GM18858 (cell line): ENCODE measurements around the gene TGM2.

Experiments used
- ATAC-seq: cut with Tn5 transposase; IDR thresholded peaks from one replicate; pipeline ENCODE4 v1.9.1; 2021; ENCODE audit not compliant: unreplicated experiment

TGM2 gene

DNA sequence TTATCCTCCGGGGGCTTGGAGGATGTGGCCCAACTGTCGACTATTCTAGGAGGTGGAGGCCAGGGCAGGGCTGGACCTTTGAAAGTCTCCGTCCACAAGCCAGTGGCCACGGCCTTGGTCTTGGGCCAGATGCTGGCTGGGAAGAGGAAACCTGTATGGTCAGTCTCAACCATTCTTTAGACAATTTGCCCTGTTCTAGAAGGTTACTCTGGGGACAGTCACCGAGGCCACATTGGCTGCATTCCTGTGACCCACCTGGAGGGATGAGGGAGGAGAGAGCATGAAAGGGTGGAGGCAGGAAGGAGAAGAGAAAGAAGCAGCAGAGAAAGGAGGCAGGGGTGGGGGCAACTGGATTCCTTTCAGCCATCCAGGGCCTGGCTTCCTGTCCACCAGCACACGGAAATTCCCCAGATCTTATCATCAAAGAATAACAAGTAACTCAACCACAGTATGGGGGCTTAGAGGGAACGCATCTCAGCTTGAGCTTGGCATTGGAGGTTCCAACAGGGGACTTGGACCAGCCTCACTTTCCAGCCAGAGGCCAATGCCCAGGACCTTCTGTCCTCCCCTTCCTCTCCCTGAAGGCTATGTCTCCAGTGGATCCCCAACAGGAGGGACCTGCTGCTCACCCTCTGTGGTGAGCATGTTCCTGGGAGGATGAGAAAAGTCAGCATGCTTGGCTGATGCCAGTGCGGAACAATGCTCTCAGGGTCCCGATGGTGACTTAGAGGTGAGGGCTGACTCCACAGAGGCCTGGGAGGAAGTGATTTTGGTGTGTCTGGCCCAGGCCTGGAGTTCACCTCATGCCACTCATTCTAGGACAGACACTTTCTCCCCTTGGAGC is 30.4 kb downstream of the TGM2 start:
- no peak for ATAC-seq

DNA sequence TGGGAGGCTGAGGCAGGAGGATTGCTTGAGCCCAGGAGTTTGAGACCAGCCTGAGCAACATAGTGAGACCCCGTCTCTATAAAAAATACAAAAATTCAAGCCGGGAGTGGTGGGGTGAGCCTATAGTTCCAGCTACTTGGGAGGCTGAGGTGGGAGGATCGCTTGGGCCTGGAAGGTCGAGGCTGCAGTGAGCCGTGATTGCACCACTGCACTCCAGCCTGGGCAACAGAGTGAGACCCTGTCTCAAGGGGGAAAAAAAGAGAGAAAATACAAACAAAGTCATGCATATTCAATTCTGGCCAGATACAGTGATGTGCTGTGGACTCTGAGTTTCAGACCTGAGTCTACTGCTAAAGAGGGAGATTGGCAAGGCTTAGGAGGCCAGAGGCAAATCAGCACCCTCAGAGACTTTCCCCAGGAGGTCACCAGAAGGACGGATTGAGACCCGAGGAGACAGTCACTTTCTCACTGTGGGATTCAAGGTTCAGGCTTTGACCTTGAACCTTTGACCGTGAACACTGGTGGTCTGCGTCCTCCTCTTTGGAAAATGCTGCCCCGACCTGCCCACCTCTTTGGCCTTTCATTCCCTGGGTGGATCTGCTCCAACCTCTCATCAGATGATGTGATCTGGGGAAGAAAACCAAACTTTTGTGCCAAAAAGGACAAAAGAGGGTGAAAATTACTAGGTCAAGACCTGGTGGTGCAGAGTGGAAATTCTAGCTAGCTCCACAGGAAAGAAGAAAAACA is 31.2 kb downstream of the TGM2 start:
- ATAC-seq = no peak

DNA sequence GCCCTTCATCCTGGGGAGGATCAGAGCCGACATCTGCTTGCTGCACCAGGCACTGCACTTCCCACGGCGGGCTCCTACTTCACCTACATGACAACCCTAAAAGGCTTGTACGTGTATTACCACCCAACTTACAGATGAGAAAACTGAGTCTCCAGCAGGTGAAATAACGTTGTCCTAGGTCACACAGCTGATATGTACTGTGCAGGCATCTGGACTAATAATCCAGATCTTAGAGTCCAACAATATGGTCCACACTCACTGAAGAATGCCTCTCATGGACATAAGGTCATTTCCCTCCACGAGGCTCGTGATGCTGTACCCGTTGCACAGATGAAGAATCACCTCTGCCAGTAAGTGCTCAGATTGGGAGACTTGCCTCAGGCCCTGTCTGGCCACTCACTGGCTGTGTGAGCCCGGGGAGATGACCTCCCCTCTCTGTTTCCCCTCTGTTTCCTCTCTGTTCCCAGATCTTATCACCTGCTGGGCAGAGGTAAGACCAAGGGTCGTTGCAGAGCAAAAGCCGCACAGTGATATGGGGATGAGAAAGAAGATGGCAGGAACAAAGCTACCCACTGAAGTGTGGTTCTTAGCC is 32.1 kb downstream of the TGM2 start:
- no peak for ATAC-seq

DNA sequence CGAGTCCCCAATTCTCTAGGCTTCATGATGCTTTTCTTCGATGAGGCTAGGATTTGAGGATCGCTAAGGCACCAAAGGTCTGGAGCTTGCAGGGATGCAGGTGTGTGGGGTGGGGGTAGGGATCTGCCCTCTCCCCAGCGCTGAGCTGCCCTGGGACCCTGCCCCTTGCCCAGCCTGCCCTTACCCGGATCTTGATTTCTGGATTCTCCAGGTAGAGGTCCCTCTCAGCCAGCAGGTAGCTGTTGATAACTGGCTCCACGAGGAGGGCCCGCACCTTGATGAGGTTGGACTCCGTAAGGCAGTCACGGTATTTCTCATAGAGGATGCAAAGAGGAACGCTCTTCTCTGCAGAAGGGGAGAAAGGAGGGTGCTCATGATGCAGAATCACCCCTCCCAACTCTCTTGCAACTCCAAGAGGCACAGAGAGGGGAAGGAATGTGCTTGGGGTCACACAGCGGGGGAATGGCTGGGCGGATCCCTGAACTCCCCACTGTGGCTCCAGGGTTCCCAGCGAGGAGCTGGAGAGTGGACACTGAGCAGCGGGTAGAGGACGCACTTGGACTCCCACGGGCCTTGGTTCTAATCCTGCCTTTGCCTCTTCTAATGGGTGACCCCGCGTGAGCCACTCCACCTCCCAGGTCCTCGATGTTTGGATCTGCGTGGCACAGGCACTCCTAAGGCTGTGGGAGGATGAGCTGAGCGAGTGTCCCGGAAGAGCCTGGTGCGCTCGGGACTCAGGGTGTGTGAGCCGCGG is 32.7 kb downstream of the TGM2 start:
- no peak for ATAC-seq

DNA sequence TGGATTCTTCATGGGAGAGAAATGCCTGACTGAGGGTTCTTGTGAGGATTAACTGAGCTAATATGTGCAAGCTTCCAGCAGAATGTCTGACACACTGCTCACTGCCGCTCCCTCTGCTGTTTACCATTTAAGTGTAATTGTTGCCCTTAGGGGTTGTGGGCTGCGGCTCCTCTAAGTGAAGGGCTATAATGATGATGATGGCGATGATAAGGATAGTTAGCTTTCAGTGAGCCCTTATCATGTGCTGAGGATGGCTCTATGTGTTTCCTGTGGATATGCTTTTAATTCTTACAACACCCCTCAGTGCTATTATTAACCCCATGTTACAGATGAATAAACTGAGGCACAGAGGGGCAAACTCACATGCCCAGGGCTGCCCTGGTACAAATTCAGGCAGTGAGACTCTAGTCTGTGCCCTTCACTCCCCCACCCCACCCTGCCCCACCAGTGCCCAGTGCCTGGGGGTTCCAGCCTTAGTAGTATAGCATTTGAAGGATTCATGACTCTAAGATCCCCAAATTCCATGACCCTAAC is 33.4 kb downstream of the TGM2 start:
- no peak for ATAC-seq

DNA sequence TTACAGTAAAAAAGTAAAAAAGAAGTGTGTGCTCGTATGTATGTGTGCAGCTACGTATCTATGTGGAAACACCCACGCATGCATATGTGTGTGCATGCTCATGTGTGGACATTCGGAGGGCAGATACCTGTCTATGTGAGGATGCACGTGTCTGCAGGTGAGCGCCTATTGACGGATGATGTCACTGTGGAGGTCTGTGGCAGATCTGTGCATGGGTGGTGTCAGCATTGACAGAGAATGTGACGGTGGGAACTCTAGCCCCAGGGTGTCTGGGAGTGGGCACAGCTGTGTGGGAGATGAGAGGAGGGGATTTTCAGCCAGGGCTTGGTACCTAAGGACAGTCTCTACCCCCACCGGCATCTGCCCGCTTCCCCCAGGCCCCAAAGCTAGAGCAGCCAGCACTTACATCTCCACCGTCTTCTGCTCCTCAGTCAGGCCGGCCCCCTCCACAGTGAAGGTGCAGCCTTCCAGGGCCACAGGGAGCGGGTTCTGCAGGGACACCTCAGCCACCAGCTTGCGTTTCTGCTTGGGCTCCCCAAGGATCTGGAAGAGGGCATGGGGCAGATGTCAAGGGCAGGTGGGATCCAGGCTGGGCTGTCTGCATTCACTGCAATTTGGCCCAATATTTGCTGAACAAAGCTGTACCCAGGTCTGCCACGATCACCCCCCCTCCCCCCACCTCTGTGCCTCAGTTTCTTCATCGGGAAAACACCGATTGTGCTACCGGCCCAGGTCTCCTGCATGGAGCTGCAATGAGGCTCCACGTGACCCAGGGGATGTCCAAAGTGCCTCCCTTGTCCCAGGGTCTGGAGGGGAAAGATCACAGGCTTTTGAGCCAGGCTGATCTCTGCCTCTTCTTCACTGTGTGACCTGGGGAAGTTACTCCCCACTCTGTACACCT is 34.1 kb downstream of the TGM2 start:
- no peak for ATAC-seq

DNA sequence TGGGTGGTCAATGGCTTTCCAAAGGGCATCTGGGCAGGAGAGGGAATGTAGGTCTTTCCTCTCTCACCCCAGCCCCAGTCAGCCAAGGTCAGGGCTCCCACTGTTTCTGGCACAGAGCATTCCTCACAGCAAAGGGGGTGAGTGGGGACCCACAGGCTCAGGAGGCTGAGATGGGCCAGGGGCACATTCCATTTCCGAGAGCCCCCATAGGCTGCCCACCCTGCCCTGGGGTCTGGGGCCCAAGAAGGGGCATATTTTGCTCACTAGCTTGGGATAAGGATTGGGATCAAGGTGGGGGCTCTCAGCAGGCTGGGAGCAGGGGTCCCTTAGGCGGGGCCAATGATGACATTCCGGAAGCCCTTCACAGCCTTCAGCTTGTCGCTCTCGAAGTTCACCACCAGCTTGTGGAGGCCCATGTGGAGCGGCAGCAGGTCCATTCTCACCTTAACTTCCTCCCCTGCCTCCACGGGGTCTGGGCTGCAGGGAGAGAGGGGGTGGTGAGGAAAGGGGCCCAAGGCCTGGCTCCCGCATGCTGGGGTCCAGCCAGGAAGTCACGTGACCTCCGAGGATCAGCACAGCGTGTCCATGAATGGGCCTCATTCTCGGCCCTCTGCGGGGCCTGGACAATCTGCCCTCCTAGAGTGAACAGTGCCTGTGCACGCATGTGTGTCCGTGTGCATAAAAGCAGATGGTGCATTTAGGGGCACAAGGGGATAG is 35.0 kb downstream of the TGM2 start:
- no peak for ATAC-seq

DNA sequence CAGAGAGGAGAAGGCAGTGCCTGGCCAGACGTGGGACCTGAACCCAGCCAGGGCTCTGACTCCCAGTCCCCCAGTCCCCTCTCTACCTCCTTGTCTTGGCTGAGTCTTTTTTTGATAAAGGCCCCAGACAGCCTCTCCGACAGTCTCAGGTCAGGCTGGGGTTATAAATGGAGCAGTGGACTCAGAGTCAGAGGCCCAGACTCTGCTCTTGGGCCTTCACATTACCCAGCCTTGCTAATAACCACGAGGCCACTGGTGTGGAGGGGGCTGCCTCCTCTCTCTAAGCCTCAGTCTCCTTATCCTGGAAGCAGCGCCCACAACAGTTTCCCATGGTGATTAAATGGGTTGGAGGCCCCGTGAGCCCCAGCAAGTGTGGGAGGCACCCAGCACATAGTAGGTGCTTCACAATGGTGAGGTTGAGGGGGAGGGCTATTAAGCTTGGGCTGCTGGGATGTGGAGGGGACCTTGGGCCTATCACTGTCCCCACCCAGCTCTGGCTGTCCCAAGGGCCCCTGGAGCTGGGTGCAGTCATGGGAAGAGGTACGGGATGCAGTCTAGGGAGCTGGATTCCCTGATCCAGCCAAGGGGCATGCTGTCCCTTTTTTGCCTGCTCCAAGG is 35.7 kb downstream of the TGM2 start:
- ATAC-seq = no peak

DNA sequence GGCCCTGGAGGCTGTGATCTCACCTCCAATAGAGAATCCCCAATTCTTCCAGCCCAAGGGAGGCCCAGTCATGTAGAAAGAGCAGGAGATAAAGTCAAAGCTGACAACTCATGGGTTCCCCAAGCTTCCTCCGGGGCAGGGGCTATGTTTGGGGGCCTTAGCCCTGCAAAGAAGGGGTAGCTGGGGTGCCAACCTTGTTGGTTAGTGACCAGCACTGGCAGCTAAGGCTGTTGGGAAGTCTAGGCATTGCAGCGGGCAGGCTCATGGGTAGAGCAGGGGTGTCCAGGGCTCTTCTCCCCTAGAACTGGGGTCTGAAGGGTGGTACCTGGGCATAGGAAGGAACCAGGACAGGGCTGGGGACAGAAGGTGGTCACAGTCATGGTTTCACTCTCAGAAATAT is 36.4 kb downstream of the TGM2 start:
- ATAC-seq = no peak

DNA sequence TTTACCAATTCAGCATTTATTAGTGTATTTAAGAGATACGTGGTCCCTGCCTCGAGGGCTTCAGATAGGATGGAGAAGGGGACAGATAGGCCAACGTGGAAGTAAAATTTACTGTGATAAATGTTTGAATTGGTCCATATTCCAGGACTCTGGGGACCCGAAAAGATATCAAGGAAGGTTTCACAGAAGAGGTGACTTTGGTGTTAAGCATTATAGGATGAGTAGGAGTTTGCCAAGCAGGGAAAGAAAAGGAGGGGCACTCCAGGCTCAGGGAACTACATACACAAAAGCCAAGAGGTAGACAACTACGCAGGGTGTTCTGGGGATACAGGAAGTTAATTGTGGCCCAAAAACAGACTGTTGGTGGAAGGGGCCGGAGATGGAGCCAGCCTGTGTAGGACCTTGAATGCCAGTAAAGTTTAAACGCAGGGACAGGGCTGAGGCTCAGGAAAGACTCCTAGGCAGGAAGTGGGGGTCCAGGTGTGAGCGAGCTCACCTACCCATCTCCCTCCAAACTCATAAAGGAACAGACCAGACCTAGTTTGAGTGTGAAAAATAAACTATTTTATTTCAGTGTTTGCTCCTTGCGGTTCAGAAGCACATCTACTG is 37.0 kb downstream of the TGM2 start:
- no peak for ATAC-seq

DNA sequence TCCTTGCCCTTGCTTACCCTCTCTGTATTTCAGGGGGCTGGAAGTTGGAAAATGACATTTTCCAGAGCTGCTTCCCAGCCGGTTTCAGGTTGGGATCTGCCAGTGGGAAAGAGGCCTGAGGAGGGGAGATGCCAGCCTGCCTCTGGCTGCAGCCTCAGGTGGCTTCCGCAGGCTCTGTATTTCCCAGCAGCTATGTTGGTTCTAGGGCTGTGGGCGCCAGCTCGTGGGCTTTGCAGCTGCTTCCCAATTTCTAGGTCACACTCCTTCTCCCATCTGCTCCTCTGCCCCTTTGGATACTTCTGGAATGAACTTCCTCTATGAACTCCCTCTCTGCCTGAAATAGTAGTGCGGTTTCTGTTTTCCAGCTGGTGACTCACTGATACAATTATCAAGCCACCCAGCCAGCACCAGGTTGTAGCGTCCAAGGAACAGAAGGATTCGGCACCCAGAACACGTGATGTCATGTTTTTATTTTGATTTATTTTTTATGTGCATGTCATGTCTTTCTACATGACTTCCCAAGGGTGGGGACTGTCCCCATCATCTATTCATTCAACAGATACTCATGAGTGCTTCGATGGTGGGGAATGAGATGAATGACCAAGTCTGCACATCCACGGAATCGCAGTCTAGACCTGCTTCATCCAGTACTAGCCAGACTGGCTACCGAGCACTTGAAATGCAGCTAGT is 38.0 kb downstream of the TGM2 start:
- ATAC-seq = no peak

DNA sequence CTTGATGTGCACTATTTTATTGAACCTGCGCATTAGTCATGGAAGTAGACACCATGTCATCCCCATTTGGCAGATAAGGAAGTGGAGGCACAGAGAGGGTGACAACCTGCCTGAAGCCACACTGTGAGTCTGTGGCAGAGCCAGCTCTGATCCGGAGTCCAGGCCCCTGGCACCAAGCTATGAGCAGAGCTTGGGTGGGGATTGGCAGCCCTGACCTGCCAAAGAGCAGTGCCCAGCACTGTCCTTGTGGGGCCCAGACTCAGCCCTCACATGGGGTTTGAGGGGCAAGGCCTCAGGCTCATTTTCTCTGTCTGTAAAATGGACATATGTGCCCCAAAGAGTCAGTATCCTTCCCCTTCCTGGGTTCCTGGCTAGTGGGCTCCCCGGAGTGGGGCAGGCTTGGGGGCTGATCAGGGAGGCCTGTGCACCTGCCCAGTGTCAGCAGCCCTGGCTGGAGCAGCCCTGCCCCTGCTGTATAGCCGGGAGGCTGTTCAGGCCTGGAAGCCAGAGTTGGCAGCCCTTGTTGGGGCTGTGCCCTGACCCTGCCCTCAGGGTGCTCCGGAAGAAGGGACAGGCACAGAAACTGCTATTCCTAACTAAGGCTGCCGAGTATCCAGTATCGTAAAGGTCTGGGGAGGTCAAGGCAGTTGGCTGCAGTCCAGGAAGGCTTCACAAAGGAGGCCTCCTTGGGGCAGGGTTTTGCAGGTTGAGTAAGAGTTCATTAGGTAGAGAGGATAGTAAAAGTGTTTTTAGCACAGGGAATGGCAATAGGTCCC is 38.7 kb downstream of the TGM2 start:
- no peak for ATAC-seq

DNA sequence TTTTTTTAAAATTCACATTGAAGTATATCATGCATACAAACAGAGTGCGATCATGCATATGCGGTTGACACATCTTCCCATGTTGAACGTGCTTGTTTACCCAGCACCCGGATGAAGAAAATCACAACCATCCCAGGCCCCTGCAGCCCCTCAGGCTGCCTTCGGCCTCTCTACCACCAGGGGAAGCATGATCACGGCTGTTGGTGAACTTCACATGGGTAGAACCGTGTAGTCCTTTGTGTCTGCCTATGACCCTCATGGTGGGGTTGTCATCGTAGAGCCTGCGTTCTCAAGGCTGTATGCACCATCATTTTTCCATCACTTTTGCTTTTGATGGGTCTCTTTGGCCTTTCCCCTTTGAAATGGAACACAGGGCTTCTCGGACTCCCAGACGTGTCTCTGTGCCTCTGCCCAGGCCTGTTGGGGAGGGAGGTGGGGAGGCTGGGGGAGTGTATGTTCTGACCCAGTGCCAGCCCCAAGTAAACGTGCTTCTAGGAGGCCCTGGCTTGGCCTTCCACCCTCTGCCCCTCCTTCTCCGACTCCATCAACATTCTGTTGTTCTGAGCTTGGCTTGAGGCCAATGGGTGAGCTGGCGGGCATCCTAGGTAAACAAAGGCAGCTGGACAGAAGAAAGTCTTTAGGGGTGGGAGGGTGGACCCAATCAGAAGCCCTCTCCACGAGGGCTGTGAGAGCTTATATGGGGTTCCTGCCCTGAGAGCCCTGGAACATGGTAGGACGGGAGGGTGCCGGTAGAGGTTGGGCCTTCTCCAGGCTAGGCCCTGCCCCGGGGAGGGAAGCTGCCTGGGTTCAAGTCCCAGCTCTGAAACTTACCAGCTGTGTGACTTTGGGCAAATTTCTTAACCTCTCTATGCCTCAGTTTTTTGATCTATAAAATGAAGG is 39.7 kb downstream of the TGM2 start:
- no peak for ATAC-seq

DNA sequence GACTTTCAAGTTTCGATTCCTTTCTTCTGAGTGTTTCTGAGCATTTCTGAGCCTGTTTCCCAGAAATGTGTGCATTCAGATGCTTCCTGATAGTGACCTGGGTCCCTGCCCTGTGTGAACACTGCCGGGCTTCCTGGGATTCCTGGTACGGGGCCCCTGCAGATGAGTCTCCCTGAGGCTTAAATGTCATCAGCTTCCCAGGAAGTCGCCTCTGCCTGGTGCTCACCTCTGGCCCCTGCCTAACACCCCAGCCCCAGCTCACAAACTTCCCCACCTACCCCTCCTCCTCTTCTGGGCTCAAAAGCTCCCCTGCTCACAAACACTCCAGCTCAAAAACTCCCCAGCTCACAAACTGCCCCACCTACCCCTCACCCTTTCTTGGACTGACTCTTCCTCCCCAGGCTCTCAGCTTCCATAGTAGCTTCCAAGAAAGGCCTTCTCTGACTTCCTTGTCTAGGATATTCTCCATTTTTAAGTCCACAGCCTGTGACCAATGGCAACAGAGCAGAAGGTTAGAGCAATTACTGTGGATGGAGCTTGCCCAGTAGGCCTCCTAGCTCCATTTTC is 42.0 kb downstream of the TGM2 start:
- no peak for ATAC-seq

DNA sequence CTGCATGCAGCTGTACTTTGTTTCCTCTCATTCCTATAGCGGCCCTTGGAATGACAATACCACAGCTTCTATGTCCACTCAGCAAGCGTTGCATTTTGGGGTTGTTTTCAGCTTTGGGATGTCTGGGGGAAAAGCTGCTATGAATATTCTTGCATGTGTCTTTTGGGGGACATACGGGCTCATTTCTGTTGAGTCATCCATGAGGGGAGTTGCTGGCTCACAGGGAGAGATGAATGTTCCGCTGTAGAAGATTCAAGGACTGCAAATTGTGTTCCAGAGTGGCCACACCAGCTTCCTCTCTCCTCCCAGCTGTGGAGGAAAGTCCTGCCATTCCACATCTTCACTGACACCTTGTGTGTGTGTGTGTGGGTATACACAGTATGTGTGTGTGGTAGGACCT is 43.3 kb downstream of the TGM2 start:
- no peak for ATAC-seq

DNA sequence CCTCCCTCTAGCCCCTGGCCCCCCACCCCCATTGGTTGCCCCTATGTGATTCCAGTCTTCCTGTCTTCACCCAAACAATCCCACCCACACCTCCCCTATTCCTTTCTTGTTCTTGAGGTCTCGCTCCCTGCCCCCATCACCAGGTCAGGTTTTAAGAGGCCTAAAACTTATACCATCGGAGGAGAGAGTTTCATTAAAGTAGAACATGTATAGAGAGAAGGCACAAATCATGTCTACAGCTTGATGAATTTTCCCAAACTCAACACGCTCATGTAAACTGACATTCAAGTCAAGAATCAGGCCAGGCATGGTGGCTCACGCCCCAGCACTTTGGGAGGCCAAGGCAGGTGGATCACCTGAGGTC is 44.5 kb downstream of the TGM2 start:
- ATAC-seq = no peak
